T-helper 2 cell treated with Interferon-gamma antibody and Interleukin-4, amounts not matched to agents 5 μg/mL and 100 μg/mL, for 36 hours (primary cell): ENCODE measurements around the gene JSRP1.

Source experiments
- DNase-seq: peaks from one replicate; pipeline ENCODE4 v3.0.0; 2021; ENCODE audit warnings: low spot score
- H3K27ac Mint-ChIP-seq: one replicate; pipeline ENCODE4 v1.8.0; 2021; ENCODE audit warnings: mild to moderate bottlenecking, mixed read lengths
- H3K27me3 Mint-ChIP-seq: one replicate; pipeline ENCODE4 v1.8.0; 2021; ENCODE audit warnings: low read depth, mixed read lengths
- H3K36me3 Mint-ChIP-seq: one replicate; pipeline ENCODE4 v1.8.0; 2021; ENCODE audit warnings: low read depth, mixed read lengths
- H3K4me1 Mint-ChIP-seq: one replicate; pipeline ENCODE4 v1.8.0; 2021; ENCODE audit warnings: low read depth, mixed read lengths
- H3K4me3 Mint-ChIP-seq: one replicate; pipeline ENCODE4 v1.8.0; 2022; ENCODE audit warnings: mild to moderate bottlenecking, moderate library complexity, mixed read lengths
- H3K9me3 Mint-ChIP-seq: one replicate; pipeline ENCODE4 v1.8.0; 2021; ENCODE audit warnings: mixed read lengths

The JSRP1 gene

GRCh38 chr19:2275588-2276428 lies 19.6 kb upstream of the JSRP1 start:
- Mint-ChIP-seq H3K27me3 (no peaks in the 10 kb centered on the region), H3K36me3 (peaks cover 29% of the 10 kb centered on the region), H3K4me1 (peaks cover 24% of the 10 kb centered on the region), H3K4me3 (no peak overlapping the region), H3K9me3 (no peaks in the 10 kb centered on the region), H3K27ac (no peak overlapping the region)
- no peak for DNase-seq

- H3K27me3 Mint-ChIP-seq: no peaks in the 10 kb centered on the region
- DNase-seq: no peak
- H3K4me1 Mint-ChIP-seq: peaks cover 24% of the 10 kb centered on the region
- H3K36me3 Mint-ChIP-seq: peaks cover 29% of the 10 kb centered on the region
- peak overlapping the region; percentile 60 for H3K27ac Mint-ChIP-seq
- no peak overlapping the region for H3K4me3 Mint-ChIP-seq
- H3K9me3 Mint-ChIP-seq: no peaks in the 10 kb centered on the region
Measured at GRCh38 chr19:2274931-2275535, 18.8 kb upstream of the JSRP1 start.

GRCh38 chr19:2274185-2274711 lies 18.0 kb upstream of the JSRP1 start:
- H3K4me1 Mint-ChIP-seq: peaks cover 24% of the 10 kb centered on the region
- no peaks in the 10 kb centered on the region for H3K27me3 Mint-ChIP-seq
- H3K27ac Mint-ChIP-seq: peak overlapping the region; percentile 79
- peaks cover 32% of the 10 kb centered on the region for H3K36me3 Mint-ChIP-seq
- DNase-seq: no peak
- peak overlapping the region; percentile 58 for H3K4me3 Mint-ChIP-seq
- no peaks in the 10 kb centered on the region for H3K9me3 Mint-ChIP-seq

GRCh38 chr19:2273356-2274184 lies 17.4 kb upstream of the JSRP1 start:
- peak; percentile 76 for DNase-seq
- peak overlapping the region; percentile 72 for H3K4me3 Mint-ChIP-seq
- H3K36me3 Mint-ChIP-seq: peaks cover 32% of the 10 kb centered on the region
- peak overlapping the region; percentile 79 for H3K27ac Mint-ChIP-seq
- no peaks in the 10 kb centered on the region for H3K27me3 Mint-ChIP-seq
- H3K9me3 Mint-ChIP-seq: no peaks in the 10 kb centered on the region
- peaks cover 25% of the 10 kb centered on the region for H3K4me1 Mint-ChIP-seq

- no peaks in the 10 kb centered on the region for H3K9me3 Mint-ChIP-seq
- peaks cover 31% of the 10 kb centered on the region for H3K4me1 Mint-ChIP-seq
- H3K4me3 Mint-ChIP-seq: peak overlapping the region; percentile 91
- peaks cover 32% of the 10 kb centered on the region for H3K36me3 Mint-ChIP-seq
- H3K27ac Mint-ChIP-seq: peak overlapping the region; percentile 91
- no peaks in the 10 kb centered on the region for H3K27me3 Mint-ChIP-seq
- DNase-seq: peak; percentile 29
Measured at GRCh38 chr19:2271234-2272103, 15.3 kb upstream of the JSRP1 start.

GRCh38 chr19:2270423-2271233 lies 14.4 kb upstream of the JSRP1 start:
- peaks cover 34% of the 10 kb centered on the region for H3K4me1 Mint-ChIP-seq
- DNase-seq: peak; percentile 73
- H3K36me3 Mint-ChIP-seq: peaks cover 32% of the 10 kb centered on the region
- peak overlapping the region; percentile 77 for H3K27ac Mint-ChIP-seq
- H3K4me3 Mint-ChIP-seq: peak overlapping the region; percentile 87
- no peaks in the 10 kb centered on the region for H3K9me3 Mint-ChIP-seq
- H3K27me3 Mint-ChIP-seq: no peaks in the 10 kb centered on the region

GRCh38 chr19:2270157-2270422 lies 13.9 kb upstream of the JSRP1 start:
- Mint-ChIP-seq H3K27me3 (no peaks in the 10 kb centered on the region), H3K36me3 (peaks cover 31% of the 10 kb centered on the region), H3K4me1 (peaks cover 34% of the 10 kb centered on the region), H3K4me3 (peak overlapping the region; percentile 87), H3K27ac (peak overlapping the region; percentile 89), H3K9me3 (no peaks in the 10 kb centered on the region)
- DNase-seq: peak; percentile 43

- no peaks in the 10 kb centered on the region for H3K9me3 Mint-ChIP-seq
- H3K36me3 Mint-ChIP-seq: peaks cover 28% of the 10 kb centered on the region
- peak; percentile 99 for DNase-seq
- peak overlapping the region; percentile 87 for H3K4me3 Mint-ChIP-seq
- no peaks in the 10 kb centered on the region for H3K27me3 Mint-ChIP-seq
- H3K4me1 Mint-ChIP-seq: peaks cover 31% of the 10 kb centered on the region
- H3K27ac Mint-ChIP-seq: peak overlapping the region; percentile 89
Measured at GRCh38 chr19:2269244-2270156, 13.3 kb upstream of the JSRP1 start.

- Mint-ChIP-seq H3K36me3 (peaks cover 22% of the 10 kb centered on the region), H3K27ac (peak overlapping the region; percentile 75)
- DNase-seq: no peak
Measured at GRCh38 chr19:2268861-2269243, 12.6 kb upstream of the JSRP1 start.

GRCh38 chr19:2268480-2268830 lies 12.2 kb upstream of the JSRP1 start:
- Mint-ChIP-seq H3K36me3 (peaks cover 19% of the 10 kb centered on the region), H3K27me3 (no peaks in the 10 kb centered on the region), H3K4me3 (peak overlapping the region; percentile 87), H3K9me3 (no peaks in the 10 kb centered on the region), H3K27ac (peak overlapping the region; percentile 10), H3K4me1 (peaks cover 21% of the 10 kb centered on the region)
- DNase-seq: no peak

More at GRCh38 chr19:2268861-2269243, 12.6 kb upstream of the JSRP1 start:
- no peaks in the 10 kb centered on the region for H3K9me3 Mint-ChIP-seq
- peak overlapping the region; percentile 87 for H3K4me3 Mint-ChIP-seq
- peaks cover 25% of the 10 kb centered on the region for H3K4me1 Mint-ChIP-seq
- no peaks in the 10 kb centered on the region for H3K27me3 Mint-ChIP-seq

GRCh38 chr19:2266183-2266993 lies 10.2 kb upstream of the JSRP1 start:
- DNase-seq: no peak
- Mint-ChIP-seq H3K4me1 (peaks cover 14% of the 10 kb centered on the region), H3K27me3 (no peaks in the 10 kb centered on the region), H3K4me3 (no peak overlapping the region), H3K9me3 (no peaks in the 10 kb centered on the region), H3K27ac (no peak overlapping the region), H3K36me3 (peaks cover 4% of the 10 kb centered on the region)
